Epithelial cell of prostate (primary cell): Measurements from ENCODE around the gene JAK1.
"Not testable (repeated sequence)": the region's sequence is repeated elsewhere in the genome, so short reads cannot be mapped to it uniquely, and the experiment has no call there.

Source experiments
- DNase-seq: peaks from one replicate; pipeline ENCODE4 v3.0.0-alpha.2; 2011; ENCODE audit warnings: low read depth, low spot score
- H3K27ac ChIP-seq: fragments of 450-650 bp; 2 replicates; pipeline ENCODE4 v1.5.1; 2017; ENCODE audit warnings: mild to moderate bottlenecking

The JAK1 gene

DNA sequence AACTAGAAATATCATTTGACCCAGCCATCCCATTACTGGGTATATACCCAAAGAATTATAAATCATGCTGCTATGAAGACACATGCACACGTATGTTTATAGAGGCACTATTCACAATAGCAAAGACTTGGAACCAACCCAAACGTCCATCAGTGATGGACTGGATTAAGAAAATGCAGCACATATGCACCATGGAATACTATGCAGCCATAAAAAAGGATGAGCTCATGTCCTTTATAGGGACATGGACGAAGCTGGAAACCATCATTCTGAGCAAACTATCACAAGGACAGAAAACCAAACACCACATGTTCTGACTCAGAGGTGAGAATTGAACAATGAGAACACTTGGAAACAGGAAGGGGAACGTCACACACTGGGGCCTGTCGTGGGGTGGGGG is 149.0 kb downstream of the JAK1 start:
- not testable (repeated sequence) for H3K27ac ChIP-seq, DNase-seq

DNA sequence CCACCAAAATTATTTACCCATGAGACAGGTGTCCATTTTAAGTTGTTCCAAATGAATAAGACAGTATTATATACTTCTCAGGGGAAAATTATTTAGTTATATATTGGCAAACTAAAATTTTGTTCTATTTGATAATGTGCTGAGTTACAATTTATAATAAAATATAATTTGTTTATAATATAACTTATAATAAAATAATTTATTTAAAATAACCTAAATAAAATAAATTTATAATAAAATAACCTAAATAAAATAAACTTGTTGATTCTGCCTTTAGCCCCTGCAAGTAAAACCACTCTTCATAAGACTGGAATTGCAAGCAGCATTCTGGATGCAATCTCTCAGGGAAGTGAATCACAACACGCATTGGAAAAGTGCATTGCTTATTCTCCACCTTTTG is 151.9 kb downstream of the JAK1 start:
- DNase-seq = no peak
- no peak overlapping the region for H3K27ac ChIP-seq

DNA sequence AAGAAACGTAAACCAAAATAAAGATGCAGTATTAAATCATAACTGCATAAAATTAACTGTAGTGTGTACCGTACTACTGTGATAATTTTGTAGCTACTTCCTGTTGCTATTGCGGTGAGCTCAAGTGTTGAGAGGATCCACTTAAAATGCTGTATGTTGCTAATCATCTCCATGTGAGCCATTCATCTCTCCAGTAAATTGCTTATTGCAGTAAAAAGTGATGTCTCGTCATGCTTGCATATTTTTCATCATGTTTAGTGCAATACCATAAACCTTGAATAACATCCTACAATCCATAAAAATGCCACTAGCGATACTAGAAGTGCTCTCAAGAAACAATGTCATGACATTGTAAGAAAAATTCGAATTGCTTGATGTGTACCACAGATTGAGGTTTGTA is 155.2 kb downstream of the JAK1 start:
- no peak overlapping the region for H3K27ac ChIP-seq
- no peak for DNase-seq

DNA sequence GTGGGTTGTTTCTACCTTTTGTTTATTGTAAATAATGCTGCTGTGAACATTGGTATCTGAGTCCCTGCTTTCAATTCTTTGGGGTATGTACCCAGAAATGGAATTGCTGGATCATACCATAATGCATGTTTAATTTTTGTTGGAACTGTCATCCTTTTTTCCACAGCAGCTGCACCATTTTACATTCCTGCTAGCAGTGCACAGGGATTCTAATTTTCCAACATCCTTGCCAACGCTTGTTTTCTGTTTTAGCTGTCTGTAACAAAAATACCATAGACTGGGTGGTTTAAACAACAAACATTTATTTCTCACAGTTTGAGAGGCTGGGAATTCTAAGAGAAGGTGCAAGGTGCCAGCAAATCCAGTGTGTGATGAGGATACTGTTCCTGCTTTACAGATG is 156.3 kb downstream of the JAK1 start:
- no peak for DNase-seq

DNA sequence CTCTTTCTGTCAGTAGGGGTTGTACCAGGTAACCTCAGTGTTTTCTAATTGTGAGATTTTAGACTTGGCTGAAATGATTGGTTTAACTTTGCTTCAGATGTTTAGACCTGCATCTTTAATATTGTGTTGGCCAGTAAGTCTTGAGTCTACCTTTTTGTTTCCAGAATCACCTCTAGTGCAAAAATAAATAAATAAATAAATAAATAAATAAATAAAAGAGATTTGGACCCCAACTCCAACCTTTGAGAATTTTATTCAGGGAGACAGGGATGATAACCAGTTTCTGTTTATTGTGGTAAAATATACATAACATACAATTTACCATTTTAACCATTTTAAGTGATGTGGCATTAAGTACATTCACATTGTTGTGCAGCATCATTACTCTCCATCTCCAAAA is 157.0 kb downstream of the JAK1 start:
- no peak overlapping the region for H3K27ac ChIP-seq
- DNase-seq = no peak

More for the DNA sequence above, 156.3 kb downstream of the JAK1 start:
- H3K27ac ChIP-seq = no peak overlapping the region

- no peak overlapping the region for H3K27ac ChIP-seq
These were observed 164.4 kb downstream of the JAK1 start for GRCh38 chr1:64801851-64802523.

DNA sequence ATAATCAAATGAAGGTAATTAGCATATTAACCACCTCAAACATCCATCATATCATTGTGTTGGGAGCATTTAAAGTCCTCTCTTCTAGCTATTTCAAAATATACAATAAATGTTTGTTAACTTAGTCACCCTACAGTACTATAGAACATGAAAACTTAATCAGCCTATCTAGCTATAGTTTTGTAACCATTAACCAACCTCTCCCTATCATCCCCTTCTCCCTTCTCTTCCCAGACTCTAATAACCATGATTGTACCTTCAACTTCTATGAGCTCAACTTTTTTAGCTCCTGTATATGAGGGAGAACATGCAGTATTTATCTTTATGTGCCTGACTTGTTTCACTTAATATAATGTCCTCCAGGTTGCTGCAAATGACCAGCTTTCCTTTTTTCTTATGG is 167.5 kb downstream of the JAK1 start:
- no peak overlapping the region for H3K27ac ChIP-seq
- no peak for DNase-seq

More at GRCh38 chr1:64801851-64802523, 164.4 kb downstream of the JAK1 start:
- no peak for DNase-seq

- no peak overlapping the region for H3K27ac ChIP-seq
- no peak for DNase-seq
These were observed 175.4 kb downstream of the JAK1 start for GRCh38 chr1:64790832-64791487.
